Progenitor cell of endocrine pancreas (in vitro differentiated cells): Measurements from ENCODE around the gene OMP. TPM values are rescaled to one million over a fixed set of nuclear protein-coding genes. Genes with fewer than 3 reads are reported as not detected.

ENCODE experiments used
- DNase-seq: peaks from one replicate; pipeline ENCODE4 v3.0.0; 2021; ENCODE audit warnings: low spot score; ENCODE audit not compliant: unreplicated experiment
- H3K27ac Mint-ChIP-seq: 2 replicates; pipeline ENCODE4 v1.8.0; 2021; ENCODE audit warnings: mild to moderate bottlenecking, moderate library complexity, mixed read lengths
- H3K27me3 Mint-ChIP-seq: 2 replicates; pipeline ENCODE4 v1.8.0; 2021; ENCODE audit warnings: mixed read lengths
- H3K36me3 Mint-ChIP-seq: 2 replicates; pipeline ENCODE4 v1.8.0; 2022; ENCODE audit warnings: mixed read lengths; ENCODE audit not compliant: insufficient read depth
- H3K4me1 Mint-ChIP-seq: 2 replicates; pipeline ENCODE4 v1.8.0; 2021; ENCODE audit warnings: low read depth, mixed read lengths
- H3K4me3 Mint-ChIP-seq: 2 replicates; pipeline ENCODE4 v1.8.0; 2021; ENCODE audit warnings: low read depth, mild to moderate bottlenecking, moderate library complexity, mixed read lengths
- H3K9me3 Mint-ChIP-seq: 2 replicates; pipeline ENCODE4 v1.8.0; 2021; ENCODE audit warnings: low read depth, mixed read lengths
- total RNA-seq: library from RNA; stranded (reverse); gene quantifications from 2 replicates; pipeline ENCODE4 v1.2.1, GENCODE V29; 2021
- TF ChIP-seq, protein P1 (sequence below): fragments of 200-600 bp; sonication (generic); IDR thresholded peaks from one replicate; pipeline ENCODE4 v1.5.0; 2021; ENCODE audit warnings: antibody characterized with exemption, mild to moderate bottlenecking; ENCODE audit not compliant: unreplicated experiment

Gene OMP
- total RNA-seq, 1 donor from 2014 or later, result not detected

- TF ChIP-seq, protein P1, sequence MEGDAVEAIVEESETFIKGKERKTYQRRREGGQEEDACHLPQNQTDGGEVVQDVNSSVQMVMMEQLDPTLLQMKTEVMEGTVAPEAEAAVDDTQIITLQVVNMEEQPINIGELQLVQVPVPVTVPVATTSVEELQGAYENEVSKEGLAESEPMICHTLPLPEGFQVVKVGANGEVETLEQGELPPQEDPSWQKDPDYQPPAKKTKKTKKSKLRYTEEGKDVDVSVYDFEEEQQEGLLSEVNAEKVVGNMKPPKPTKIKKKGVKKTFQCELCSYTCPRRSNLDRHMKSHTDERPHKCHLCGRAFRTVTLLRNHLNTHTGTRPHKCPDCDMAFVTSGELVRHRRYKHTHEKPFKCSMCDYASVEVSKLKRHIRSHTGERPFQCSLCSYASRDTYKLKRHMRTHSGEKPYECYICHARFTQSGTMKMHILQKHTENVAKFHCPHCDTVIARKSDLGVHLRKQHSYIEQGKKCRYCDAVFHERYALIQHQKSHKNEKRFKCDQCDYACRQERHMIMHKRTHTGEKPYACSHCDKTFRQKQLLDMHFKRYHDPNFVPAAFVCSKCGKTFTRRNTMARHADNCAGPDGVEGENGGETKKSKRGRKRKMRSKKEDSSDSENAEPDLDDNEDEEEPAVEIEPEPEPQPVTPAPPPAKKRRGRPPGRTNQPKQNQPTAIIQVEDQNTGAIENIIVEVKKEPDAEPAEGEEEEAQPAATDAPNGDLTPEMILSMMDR, result peak; percentile 50
- DNase-seq, result peak; percentile 95
- Mint-ChIP-seq H3K4me3 (peak within 1 kb of the TSS; percentile 76), H3K27me3 (peaks cover 24% of the 10 kb centered on the region), H3K4me1 (peaks cover 13% of the 10 kb centered on the region), H3K27ac (peak within 1 kb of the TSS; percentile 89), H3K9me3 (no peaks in the 10 kb centered on the region), H3K36me3 (no peaks in the 10 kb centered on the region)
Observed at GRCh38 chr11:77066229-77067042, 36.2 kb upstream of the OMP start, which contains the start of gene CAPN5. CAPN5 (plus strand) TSS chr11:77066971; CDS start chr11:77084887, 17,916 bp downstream.

DNA sequence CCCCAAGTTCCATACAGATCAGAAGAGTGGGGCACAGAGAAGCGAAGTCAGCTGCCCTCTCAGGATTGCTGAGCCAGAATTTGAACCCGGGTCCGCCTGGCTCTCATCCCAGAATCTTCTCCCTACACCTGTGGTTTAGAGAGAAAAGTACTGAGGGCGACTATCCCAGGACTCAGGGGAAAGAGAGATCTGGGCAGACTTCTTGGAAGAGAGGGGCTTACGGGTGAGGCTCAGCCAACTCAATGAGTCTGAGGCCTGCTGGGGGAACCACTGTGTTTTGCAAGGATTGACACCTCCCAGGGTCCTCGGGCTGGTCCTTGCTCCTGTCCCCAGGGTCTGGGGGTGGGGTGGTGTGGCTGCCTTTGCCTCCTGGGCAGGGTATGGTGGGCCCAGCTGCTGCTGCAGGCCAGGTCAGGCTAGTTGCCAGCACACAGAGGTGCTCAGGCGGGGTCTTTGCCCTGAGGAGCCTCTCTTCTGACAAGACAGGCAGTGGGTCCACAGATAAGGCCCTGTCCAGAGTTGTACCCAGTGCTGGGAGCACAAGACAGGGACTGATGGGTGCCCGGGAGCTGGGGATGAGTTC is 34.7 kb upstream of the OMP start:
- Mint-ChIP-seq H3K9me3 (no peaks in the 10 kb centered on the region), H3K4me3 (peak overlapping the region; percentile 76), H3K27ac (peak overlapping the region; percentile 89), H3K4me1 (peaks cover 13% of the 10 kb centered on the region), H3K27me3 (peaks cover 24% of the 10 kb centered on the region), H3K36me3 (no peaks in the 10 kb centered on the region)
- no peak for DNase-seq
- TF ChIP-seq, protein P1, result no peak

- peaks cover 24% of the 10 kb centered on the region for H3K27me3 Mint-ChIP-seq
- no peaks in the 10 kb centered on the region for H3K36me3 Mint-ChIP-seq
- DNase-seq, result no peak
- TF ChIP-seq, protein P1, result no peak
- no peaks in the 10 kb centered on the region for H3K9me3 Mint-ChIP-seq
- H3K27ac Mint-ChIP-seq, result no peak overlapping the region
- H3K4me1 Mint-ChIP-seq, result peaks cover 13% of the 10 kb centered on the region
- H3K4me3 Mint-ChIP-seq, result no peak overlapping the region
Observed at GRCh38 chr11:77068457-77069335, 33.9 kb upstream of the OMP start.

- TF ChIP-seq, protein P1, result no peak
- Mint-ChIP-seq H3K4me1 (peaks cover 13% of the 10 kb centered on the region), H3K27me3 (peaks cover 24% of the 10 kb centered on the region), H3K36me3 (no peaks in the 10 kb centered on the region), H3K9me3 (no peaks in the 10 kb centered on the region), H3K27ac (no peak overlapping the region), H3K4me3 (no peak overlapping the region)
- no peak for DNase-seq
Observed at GRCh38 chr11:77069336-77069968, 33.2 kb upstream of the OMP start.
